Hindlimb muscle (tissue), 1 donor: ENCODE data around the gene TNFSF15. TPM values are rescaled to one million over a fixed set of nuclear protein-coding genes. Genes with fewer than 3 reads are reported as not detected.
"Not testable (repeated sequence)": the region's sequence is repeated elsewhere in the genome, so short reads cannot be mapped to it uniquely, and the experiment has no call there.

ENCODE experiments used
- DNase-seq: peaks from one replicate; pipeline ENCODE4 v3.0.0-alpha.2; 2013
- polyA plus RNA-seq: library from polyadenylated mRNA; unstranded; fragments of 120-200 nt; gene quantifications from one replicate; pipeline ENCODE4 v1.2.1, GENCODE V29; 2013; ENCODE audit not compliant: insufficient read length

The TNFSF15 gene
- polyA plus RNA-seq, 1 donor: 0.30 TPM

DNA sequence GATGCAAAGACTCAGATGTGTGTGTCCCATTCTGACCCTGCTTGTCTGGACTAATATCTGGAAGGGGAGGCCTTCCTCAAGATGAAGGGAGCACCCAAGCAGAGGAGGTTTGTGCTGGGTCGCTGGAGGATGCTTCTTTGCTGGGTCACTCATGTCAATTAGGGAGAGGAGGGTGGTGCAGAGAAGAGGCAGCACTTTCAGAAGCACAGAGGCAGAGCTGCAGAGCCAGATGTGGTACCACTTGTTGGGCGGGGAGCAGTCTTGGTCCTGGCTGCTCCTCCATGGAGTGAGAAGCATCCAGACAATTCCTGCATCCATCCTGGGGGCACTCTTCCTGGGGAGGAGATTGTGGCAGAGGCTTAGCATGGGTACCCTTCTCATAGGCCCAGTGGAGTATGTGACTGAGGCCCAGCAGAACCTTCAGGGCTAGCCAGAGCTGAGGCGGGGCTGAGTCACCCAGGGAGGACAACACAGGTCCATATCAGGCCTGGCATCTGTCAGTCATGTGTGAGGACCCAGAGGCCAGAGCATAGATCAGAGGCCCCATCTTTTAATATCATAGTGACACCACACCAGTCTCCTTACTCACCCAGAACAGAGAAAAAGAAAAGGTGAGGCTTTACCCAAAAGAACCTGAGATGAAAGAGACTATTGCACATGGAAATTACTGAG is 59.8 kb downstream of the TNFSF15 start:
- no peak for DNase-seq

DNA sequence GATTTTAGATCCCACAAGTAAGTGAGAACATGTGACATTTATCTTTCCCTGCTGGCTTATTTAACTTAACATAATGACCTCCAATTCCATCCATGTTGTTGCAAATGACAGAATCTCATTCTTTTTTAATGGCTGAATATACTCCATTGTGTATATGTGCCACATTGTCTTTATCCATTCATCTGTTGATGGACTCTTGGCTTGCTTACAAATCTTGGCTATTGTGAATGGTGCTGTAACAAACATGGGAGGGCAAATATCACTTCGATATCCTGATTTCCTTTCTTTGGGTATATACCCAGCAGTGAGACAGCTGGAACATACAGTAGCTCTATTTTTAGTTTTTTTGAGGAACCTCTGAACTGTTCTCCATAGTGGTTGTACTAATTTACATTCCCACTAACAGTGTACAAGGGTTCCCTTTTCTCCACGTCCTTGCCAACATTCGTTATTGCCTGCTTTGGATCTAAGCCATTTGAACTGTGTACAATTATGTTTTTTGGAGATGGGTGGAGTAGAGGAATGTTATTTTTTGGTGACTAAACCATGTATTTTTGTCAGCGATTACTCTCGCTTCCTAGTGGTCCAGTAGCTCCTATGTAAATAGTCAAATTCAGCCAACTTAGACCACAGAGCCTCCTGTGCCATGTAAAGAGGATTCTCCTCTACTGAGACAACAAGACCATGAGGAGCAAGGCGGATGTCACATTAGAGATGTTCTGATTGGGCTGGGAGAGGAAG is 60.6 kb downstream of the TNFSF15 start:
- no peak for DNase-seq

DNA sequence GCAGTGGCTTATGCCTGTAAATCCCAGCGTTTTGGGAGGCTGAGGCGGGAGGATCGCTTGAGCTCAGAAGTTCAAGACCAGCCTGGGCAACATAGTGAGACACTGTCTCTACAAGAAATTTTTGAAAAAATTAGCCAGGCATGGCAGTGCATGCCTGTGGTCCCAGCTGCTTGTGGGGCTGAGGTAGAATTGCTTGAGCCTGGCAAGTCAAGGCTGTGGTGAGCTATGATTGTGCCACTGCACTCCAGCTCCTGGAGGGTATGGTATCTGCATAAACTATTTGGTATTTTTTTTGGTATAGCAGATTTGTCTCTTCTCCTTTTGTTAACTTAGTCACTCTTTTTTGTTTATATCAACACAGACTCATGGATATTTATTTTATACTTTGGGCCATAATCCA is 62.4 kb downstream of the TNFSF15 start:
- DNase-seq: no peak

DNA sequence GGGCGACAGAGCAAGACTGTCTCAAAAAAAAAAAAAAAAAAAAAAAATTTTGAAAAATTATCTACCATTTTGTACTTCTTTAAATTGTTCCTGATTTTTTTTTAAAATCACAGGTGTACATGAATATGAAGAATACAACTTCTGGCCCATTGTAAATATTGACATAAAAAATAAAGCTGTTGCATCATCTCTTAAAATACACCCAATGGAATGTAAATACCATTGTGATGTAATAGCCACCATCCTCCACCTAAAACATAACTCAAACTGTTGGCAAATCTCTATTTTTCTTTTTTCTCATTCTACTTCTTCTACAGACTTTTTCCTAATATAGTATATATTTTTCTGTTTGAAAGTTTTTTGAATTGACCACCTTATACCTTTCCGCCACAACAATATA is 62.9 kb downstream of the TNFSF15 start:
- DNase-seq: no peak

DNA sequence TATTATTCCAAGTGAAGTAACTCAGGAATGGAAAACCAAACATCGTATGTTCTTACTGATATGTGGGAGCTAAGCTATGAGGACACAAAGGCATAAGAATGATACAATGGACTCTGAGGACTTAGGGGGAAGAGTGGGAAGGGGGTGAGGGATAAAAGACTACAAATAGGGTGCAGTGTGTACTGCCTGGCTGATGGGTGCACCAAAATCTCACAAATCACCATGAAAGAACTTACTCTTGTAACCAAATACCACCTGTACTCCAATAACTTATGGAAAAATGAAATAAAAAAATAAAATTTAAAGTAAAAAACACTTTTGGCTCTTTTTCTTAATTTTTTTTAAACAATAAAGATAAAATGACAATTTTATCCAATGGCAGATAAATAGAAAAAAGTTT is 64.3 kb downstream of the TNFSF15 start:
- not testable (repeated sequence) for DNase-seq

DNA sequence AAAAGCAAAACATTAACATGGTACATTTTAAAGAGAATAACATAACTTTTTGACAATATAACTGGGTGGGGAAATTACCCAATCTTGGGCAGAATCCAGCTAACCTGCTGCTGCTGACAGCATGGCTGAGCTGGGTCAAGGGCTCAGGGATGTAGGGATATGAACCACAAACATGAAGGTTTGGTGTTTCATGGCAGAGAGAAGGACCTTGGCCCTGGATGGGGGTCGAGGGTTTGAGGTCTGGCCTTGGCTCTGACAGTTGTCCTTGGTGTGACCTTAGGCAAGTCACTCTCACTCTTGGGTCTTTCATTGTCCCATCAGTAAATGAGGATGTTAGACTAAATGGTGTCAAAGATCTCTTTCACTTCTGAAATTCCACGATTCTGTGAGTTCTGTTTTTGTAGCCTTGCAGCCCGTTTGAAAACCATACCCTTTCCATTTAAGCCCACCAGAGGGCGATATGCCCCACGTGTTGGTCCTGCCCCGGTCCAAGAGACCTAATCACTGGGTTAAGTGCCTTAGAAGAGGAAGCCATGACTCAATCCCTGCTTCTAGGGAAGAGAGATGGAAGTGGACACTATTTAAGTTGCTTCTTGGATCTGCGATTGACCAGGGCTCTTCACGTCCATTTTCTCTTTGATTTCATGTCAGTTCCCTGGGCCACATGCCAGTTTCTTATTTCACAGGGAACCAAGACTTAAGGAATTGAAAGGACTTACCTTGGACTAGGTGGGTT is 67.1 kb downstream of the TNFSF15 start:
- peak; percentile 58 for DNase-seq

DNA sequence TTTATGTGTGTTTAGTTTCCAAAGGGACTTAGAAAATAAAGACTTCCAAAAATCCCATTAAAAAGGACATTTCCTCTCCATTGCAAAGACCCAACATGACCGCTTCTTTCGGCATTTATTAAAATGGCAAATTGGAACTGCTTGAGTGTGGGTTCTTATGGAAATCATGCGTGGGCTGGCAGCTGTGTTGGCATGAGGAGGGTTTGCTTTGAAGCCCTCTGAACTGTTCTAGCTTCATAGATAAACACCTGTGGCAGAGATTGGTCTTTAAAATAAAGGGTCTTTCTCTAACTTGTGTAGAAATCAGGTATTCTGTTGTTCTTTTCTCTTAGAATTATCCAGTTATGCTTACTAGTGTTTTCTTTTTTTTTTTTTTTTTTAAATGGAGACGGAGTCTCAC is 68.0 kb downstream of the TNFSF15 start:
- no peak for DNase-seq

DNA sequence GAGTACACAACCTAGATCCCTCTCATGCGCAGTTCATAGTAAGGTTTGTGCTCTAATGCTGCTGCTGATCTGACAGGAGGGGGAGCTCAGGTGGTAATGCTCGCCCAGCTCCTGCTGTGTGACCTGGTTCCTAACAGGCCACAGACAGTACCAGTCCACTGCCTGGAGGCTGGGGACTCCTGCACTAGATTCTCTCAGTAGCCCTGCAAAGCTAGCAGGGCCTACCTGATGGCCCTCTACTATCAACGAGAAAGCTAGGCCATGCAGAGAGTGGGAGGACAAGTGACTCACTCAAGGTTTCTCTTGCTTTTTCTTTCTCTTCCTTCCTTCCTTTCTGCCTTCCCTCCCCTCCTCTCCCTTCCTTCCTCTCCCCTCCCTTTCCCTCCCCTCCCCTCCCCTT is 68.7 kb downstream of the TNFSF15 start:
- no peak for DNase-seq

DNA sequence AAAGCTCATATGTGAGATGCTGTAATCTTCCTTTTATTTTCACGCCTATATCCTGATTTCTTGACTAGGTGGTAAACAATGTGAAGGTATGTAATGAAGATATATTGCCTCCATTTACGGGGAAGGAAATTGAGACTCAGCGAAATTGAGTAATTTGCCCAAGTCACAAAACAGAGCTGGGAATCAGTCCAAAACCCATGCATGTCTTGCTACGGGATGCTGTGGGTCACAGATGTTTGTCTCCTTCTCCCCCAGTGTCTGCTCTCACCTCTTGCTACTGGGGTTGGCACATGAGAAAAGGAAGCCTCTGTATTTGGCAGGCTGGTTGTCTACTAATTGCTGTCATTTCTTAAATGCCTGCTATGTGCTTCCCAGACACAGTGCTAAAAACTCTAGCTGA is 70.1 kb downstream of the TNFSF15 start:
- no peak for DNase-seq

DNA sequence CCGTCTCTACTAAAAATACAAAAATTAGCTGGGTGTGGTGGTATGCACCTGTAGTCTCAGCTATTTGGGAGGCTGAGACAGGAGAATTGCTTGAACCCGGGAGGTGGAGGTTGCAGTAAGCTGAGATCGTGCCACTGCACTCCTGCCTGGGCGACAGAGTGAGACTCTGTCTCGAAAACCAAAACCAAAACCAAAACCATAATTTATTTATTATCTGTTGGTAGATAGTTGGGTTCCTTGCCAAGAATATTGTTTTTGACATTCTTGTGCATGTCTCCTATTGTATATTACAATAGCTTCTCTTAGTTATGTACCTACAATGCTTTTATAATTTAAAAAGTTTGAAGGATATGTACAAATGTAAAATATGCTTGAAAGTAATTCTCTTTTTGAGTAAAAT is 70.7 kb downstream of the TNFSF15 start:
- DNase-seq: not testable (repeated sequence)

Other genes starting within 250 kb of the TNFSF15 start
- 87.0 TPM for gene ATP6V1G1, start 218.3 kb downstream of the TNFSF15 start, polyA plus RNA-seq
- 4.3 TPM for gene TMEM268, start 194.7 kb downstream of the TNFSF15 start, polyA plus RNA-seq
- not detected for gene TEX53, start 148.2 kb downstream of the TNFSF15 start, polyA plus RNA-seq
- not detected for gene TEX48, start 123.8 kb downstream of the TNFSF15 start, polyA plus RNA-seq
- gene TNFSF8, start 124.6 kb upstream of the TNFSF15 start, polyA plus RNA-seq: 0.65 TPM